Right ventricle myocardium inferior (tissue), 1 donor: ENCODE data around the gene LIMS2. TPM values are rescaled to one million over a fixed set of nuclear protein-coding genes. Genes with fewer than 3 reads are reported as not detected.

Experiments
- ATAC-seq: fragments of 200-7000 bp; cut with Tn5 transposase; one replicate; pipeline ENCODE4 v1.9.1; 2020; ENCODE audit warnings: mild to moderate bottlenecking, moderate library complexity
- DNase-seq: peaks from one replicate; pipeline ENCODE4 v3.0.0; 2021; ENCODE audit errors: missing footprints
- intact Hi-C: fragments of 100-400 bp; cut with DNase I; formaldehyde crosslinking; loops from one replicate; pipeline ENCODE4 v1.11.0; 2022
- total RNA-seq: library from RNA; stranded (reverse); fragmentation: NEBNext Ultra II Directional; extraction: Animal tissue kit (Norgen Biotek cat#: 25700); gene quantifications from one replicate; pipeline ENCODE4 v1.2.1, GENCODE V29; 2021
- donor health status: DM: no; HTN: yes; CAD: no; lungs with severe emphysema.

The LIMS2 gene
- total RNA-seq, 1 donor from 2014 or later = 260 TPM

- no peak for DNase-seq
- intact Hi-C loops = no loop called here
- peak; percentile 14 for ATAC-seq
These were observed 6.0 kb upstream of the LIMS2 start for GRCh38 chr2:127681288-127681804.

GRCh38 chr2:127680706-127681287 lies 5.5 kb upstream of the LIMS2 start:
- no peak for DNase-seq
- no peak for ATAC-seq
- intact Hi-C loops = no loop called here

- intact Hi-C loops = loop anchor here (10.0 kb wide), 1 partner anchor 155 kb away; the partner anchor contains the start of gene IWS1
- DNase-seq = no peak
- ATAC-seq = no peak
These were observed 4.5 kb upstream of the LIMS2 start for GRCh38 chr2:127679680-127680361.

GRCh38 chr2:127678991-127679390 lies 3.7 kb upstream of the LIMS2 start:
- intact Hi-C loops = loop anchor here (10.0 kb wide), 1 partner anchor 154 kb away; the partner anchor contains the start of gene IWS1
- ATAC-seq (no peak), DNase-seq (no peak)

GRCh38 chr2:127678531-127678930 lies 3.2 kb upstream of the LIMS2 start:
- DNase-seq (no peak), ATAC-seq (no peak)
- intact Hi-C loops = loop anchor here (10.0 kb wide), 1 partner anchor 154 kb away; the partner anchor contains the start of gene IWS1

GRCh38 chr2:127676906-127677305 lies 1.6 kb upstream of the LIMS2 start:
- DNase-seq (no peak), ATAC-seq (peak; percentile 50)
- intact Hi-C loops = loop anchor here (2.0 to 10.0 kb wide), 2 partner anchors 24 to 152 kb away; partner anchors contain the start of genes IWS1 and SFT2D3

- ATAC-seq = peak; percentile 37
- intact Hi-C loops = loop anchor here (2.0 to 10.0 kb wide), 3 partner anchors 16 to 150 kb away; partner anchors contain the start of gene IWS1
- peak; percentile 65 for DNase-seq
These were observed 805 bp downstream of the LIMS2 start for GRCh38 chr2:127674241-127675209.

GRCh38 chr2:127673291-127674069 lies 1.9 kb downstream of the LIMS2 start:
- DNase-seq = no peak
- no peak for ATAC-seq
- intact Hi-C loops = loop anchor here (2.0 to 10.0 kb wide), 3 partner anchors 15 to 149 kb away; partner anchors contain the start of gene IWS1

GRCh38 chr2:127672341-127673224 lies 2.7 kb downstream of the LIMS2 start:
- ATAC-seq (peak; percentile 30), DNase-seq (no peak)
- intact Hi-C loops = loop anchor here (5.0 to 10.0 kb wide), 2 partner anchors 35 to 148 kb away; partner anchors contain the start of gene IWS1

GRCh38 chr2:127671557-127672302 lies 3.6 kb downstream of the LIMS2 start:
- ATAC-seq (no peak), DNase-seq (no peak)
- intact Hi-C loops = loop anchor here (5.0 to 10.0 kb wide), 2 partner anchors 34 to 147 kb away; partner anchors contain the start of gene IWS1

GRCh38 chr2:127670957-127671290 lies 4.4 kb downstream of the LIMS2 start:
- no peak for ATAC-seq
- intact Hi-C loops = loop anchor here (5.0 to 10.0 kb wide), 2 partner anchors 34 to 146 kb away; partner anchors contain the start of gene IWS1
- DNase-seq = no peak

- ATAC-seq = no peak
- intact Hi-C loops = loop anchor here (5.0 to 10.0 kb wide), 2 partner anchors 33 to 146 kb away; partner anchors contain the start of gene IWS1
- DNase-seq = no peak
These were observed 5.0 kb downstream of the LIMS2 start for GRCh38 chr2:127670055-127670956.

- intact Hi-C loops = no loop called here
- ATAC-seq (no peak), DNase-seq (no peak)
These were observed 6.3 kb downstream of the LIMS2 start for GRCh38 chr2:127669056-127669455.

- no peak for ATAC-seq
- no peak for DNase-seq
These were observed 9.9 kb downstream of the LIMS2 start for GRCh38 chr2:127665267-127665893.

GRCh38 chr2:127664895-127665225 lies 10.5 kb downstream of the LIMS2 start:
- intact Hi-C loops = no loop called here
- no peak for ATAC-seq

More at GRCh38 chr2:127665267-127665893, 9.9 kb downstream of the LIMS2 start:
- intact Hi-C loops = no loop called here

More at GRCh38 chr2:127664895-127665225, 10.5 kb downstream of the LIMS2 start:
- DNase-seq = no peak
